HG02973 (cell line): Measurements from ENCODE around the gene LOXL1.
A peak's percentile ranks its signal among the peaks of the same experiment; 100 is the strongest.
"Not testable (repeated sequence)": the region's sequence is repeated elsewhere in the genome, so short reads cannot be mapped to it uniquely, and the experiment has no call there.

ENCODE experiments used
- ATAC-seq: cut with Tn5 transposase; IDR thresholded peaks from one replicate; pipeline ENCODE4 v1.9.1; 2021; ENCODE audit warnings: moderate library complexity; ENCODE audit not compliant: unreplicated experiment

The LOXL1 gene

DNA sequence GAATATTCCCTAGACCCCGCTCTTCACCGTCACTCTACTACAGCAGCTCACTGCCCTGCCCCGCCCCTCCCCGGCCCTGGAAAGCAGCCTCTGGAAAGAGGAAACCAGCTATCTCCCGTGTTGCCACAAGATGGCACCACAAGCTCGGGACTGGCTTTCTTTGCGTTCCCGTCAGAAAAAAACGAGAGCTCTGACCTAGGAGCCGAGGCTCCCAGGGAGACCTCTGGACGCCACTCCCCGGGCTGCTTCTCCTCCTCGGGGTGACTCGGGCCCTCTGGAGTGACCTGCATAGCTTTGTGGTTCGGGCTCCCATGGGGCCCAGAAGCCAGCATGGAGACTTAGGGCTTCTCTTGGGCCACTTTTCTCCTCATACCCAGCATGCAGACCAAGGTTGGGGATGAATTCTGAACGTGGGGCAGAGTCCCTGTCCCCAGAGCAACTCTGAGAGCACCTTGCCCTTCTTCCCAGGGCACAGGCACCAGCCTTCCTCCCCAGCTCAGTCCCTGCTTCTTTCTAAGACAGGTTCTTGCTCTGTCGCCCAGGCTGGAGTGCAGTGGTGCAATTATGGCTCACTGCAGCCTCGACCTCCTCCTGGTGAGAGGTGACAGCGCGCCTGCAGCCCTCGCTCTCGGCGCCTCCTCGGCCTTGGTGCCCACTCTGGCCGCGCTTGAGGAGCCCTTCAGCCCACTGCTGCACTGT, 46.9 kb downstream of the LOXL1 start:
- ATAC-seq, result no peak

DNA sequence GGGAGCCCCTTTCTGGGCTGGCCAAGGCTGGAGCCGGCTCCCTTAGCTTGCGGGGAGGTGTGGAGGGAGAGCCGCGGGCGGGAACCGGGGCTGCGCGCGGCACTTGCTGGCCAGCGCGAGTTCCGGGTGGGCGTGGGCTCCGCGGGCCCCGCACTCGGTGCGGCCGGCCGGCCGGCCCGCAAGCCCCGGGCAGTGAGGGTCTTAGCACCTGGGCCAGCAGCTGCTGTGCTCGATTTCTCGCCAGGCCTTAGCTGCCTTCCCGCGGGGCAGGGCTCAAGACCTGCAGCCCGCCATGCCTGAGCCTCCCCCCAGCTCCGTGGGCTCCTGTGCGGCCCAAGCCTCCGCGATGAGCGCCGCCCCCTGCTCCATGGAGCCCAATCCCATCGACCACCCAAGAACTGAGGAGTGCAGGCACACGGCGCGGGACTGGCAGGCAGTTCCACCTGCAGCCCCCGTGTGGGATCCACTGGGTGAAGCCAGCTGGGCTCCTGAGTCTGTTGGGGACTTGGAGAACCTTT, 47.5 kb downstream of the LOXL1 start:
- not testable (repeated sequence) for ATAC-seq

DNA sequence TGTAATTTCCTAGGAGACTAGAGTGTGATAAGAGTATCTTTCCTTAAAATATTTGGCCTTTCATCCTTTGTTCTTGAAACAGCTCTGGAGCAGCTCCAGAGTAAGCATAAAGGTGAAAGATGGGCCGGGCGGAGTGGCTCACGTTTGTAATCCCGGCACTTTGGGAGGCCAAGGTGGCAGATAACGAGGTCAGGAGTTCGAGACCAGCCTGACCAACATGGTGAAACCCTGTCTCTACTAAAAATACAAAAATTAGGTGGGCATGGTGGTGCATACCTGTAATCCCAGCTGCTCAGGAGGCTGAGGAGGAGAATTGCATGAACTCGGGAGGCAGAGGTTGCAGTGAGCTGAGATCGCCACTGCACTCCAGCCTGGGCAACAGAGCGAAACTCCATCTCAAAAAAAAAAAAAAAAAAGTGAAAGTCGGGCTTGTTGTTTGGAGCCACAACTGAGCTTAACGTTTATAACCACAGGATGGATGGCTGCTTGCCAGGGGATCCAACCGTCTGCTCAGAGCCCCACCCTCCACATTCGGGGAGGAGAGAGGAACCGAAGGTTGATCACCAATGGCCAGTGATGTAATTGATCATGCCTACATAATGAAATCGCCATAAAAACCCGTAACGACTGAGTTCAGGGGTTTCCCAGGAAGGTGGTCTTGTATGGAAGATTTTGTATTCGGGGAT, 49.3 kb downstream of the LOXL1 start:
- ATAC-seq, result not testable (repeated sequence)

DNA sequence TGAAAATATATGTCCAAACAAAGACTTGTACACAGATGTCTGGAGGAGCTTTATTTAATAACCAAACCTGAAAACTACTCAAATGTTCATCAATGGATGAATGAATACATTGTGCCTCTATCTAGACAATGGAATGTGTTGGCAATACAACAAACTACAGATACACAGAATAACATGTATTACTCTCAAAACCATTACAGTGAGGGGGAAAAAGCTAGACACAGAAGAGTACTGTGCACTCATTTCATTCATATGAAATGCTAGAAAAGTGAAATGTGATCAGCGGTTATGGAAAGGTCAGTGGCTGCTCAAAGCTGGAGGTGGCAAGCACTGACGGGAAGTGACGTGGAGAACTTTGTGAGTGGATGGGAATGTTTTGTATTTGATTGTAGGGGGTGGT, 52.6 kb downstream of the LOXL1 start:
- no peak for ATAC-seq

DNA sequence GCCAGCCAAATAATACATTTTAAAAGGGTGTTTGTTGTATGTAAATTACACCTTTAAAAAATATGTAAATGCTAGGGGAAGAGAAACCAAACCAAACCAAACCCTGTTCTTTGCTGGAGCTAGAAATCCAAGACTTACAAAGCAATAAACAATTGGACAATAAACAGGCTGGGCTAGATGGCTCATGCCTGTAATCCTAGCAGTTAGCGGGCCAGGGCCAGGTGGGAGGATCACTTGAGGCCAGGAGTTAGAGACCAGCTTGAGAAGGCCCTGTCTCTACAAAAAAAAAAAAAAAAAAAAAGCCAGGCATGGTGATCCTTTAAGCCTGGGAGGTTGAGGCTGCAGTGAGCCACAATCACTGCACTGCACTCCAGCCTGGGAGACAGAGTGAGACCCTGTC, 53.4 kb downstream of the LOXL1 start:
- no peak for ATAC-seq

DNA sequence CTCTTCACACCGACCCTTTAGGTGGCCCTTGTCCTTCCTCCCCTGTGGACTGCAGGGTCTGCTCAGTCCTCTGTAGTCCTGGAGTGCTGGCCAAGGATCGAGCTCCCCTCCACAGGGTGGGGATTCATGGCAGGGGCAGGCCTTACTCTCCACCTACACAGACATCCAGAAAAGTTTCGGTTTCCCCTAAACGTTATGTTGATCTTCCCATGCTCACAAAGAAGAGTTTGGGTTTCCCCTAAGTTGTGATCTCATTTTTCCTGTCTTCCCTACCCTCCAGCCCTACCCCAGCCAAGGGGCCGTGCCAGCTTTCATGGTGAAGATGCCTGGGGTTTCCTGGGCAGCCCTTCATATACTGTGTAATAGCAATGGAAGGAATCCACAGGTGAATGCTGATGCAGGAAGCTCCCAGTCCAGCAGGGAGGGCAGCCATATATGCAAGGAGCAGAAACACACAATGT, 55.5 kb downstream of the LOXL1 start:
- no peak for ATAC-seq

DNA sequence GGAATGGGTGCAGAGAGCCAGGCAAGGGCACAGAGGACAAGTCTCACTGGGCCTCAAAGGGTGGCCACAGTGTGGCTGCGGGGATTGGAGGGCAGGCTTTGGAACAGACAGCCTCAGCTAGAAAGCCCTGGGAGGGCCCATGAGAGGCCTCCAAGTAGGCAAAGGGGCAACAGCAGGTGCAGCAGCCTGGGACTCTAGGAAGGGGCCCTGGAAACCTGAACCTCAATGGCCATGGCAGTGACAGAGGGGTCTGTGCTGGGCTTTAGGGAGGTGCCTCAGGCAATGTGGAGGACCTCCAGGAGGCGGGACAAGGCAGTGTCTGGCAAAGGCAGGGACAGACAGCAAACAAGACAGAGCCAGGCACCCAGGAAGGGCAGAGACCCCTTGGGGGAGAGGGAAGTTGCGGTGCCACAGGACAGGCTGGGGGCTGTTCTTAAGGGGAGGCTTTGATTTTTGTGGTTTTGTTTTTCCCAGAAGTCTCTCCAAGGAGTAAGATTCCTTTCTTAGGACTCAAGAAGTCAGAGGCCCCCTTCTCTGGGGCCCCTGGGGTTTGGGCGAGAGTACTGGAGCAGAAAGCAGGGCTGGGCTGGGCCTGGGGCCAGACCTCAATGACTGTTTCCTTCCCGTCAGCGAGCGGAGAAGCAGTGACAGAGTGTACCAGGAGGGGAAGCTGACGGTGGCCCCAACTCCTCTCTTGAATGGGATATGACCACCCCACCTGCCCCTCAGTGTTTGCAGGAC, 56.1 kb downstream of the LOXL1 start:
- ATAC-seq, result peak; percentile 50

DNA sequence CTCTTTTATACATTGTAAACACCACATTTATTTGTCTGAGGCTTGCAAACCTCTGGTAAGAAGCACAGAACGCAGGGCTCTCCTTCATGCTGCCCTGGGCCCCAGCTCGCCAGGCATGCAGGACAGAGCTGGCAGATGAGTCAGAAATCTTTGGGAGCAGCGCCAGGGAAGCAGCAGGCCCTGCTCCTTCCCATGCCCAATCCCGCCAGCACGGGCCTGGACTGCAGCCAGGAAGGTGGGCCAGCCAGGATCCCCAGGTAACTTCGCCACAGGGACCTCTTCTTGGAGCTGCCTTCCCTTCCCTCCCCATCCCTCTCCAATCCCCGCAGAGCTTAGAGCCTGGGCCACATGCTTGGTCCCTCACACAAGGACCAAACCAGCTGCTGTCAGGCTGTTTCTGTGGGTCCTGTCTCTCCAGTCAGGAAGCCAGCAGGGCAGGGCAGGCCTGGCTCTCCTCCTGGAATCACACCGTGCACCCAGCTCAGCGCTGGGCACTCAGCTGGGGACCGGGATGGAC, 57.0 kb downstream of the LOXL1 start:
- no peak for ATAC-seq

DNA sequence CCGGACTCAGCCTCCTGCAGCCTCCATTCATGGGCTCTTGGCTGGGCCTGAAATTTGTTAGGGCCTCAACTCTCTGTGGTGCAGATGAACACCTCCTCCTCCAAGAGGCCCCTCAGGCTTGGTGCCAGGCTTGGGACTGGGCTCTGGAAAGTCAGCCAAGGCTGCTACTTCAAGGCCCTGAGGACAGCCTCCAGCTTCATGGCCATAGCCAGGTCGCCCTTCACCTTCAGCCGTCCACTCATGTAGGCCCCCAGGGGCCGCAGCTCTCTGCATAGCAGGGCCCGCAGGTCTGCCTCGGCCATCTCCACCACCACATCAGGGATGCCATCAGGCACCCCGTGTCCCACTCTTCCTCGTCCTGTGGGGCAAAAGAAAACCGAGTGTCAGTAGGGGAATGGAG, 57.5 kb downstream of the LOXL1 start:
- no peak for ATAC-seq

DNA sequence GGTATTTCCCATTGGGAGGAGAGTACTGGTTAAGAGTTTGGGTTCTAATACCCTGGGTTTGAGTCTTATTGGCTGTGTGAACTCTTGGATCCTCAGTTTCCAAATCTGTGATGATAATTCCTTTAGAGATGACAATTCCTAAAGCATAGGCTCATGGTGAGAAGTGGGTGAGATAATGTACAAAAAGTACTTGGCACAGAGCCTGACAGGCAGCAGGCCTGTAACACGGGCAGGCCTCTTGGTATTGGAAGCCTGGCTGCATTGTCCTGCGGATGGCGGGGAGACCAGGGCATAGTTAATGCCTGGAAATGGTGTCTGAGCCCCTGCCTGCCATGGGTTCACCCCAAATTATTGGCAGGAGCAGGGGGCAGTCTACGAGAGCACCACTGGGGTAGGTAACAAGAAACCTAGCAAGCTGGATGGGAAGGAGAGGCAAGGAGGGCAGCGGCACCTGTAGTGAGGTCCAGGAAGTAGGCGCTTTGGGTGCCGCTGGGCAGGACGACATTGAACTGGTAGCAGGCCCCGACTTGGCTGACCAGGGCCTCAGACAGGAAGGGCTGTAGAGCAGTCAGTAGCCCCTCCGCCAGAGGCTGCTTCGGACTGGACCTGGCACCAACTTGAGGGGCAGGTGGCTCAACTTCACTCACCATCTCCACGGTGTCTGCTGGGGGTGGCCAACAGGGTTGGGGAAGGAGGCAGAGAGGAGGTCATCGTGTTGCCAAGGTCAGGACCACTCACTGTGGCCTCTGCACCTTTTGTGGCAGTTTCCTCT, 58.1 kb downstream of the LOXL1 start:
- ATAC-seq, result no peak

DNA sequence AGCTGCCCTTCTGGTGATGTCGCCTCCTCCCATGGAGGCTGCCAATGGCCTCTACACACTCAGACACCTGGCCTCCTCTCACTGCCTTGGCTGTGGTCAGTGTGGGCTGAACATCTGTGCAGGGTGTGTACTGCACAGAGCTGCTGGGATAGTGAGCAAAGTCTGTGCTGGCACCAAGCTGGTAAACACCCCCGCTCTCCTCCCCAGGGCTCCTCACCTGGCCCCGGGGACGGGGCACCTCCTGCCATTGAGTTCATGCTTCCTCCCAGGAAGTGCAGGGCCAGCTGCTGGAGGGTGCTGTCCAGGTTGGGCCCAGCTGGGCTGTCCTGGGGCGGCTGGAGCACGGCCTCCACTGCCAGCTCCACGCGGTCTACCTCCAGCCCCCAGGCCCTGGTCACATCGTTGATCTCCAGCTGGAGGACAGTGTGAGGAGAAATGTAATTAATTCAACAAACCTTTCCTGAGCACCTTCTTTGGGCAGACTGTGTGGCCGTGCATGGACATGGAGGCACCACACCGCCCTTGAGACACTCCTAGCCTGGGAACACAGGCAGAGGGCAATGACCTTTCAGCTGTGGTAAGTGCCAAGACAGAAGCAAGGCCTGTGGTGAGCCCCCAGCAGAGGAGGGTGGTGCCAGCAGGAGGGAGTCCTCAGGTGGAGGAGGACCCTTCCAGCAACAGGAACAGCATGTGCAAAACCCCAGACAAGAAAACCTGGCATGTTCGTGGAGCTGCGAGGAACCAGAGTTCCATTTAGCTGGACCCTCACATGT, 59.0 kb downstream of the LOXL1 start:
- ATAC-seq, result no peak

DNA sequence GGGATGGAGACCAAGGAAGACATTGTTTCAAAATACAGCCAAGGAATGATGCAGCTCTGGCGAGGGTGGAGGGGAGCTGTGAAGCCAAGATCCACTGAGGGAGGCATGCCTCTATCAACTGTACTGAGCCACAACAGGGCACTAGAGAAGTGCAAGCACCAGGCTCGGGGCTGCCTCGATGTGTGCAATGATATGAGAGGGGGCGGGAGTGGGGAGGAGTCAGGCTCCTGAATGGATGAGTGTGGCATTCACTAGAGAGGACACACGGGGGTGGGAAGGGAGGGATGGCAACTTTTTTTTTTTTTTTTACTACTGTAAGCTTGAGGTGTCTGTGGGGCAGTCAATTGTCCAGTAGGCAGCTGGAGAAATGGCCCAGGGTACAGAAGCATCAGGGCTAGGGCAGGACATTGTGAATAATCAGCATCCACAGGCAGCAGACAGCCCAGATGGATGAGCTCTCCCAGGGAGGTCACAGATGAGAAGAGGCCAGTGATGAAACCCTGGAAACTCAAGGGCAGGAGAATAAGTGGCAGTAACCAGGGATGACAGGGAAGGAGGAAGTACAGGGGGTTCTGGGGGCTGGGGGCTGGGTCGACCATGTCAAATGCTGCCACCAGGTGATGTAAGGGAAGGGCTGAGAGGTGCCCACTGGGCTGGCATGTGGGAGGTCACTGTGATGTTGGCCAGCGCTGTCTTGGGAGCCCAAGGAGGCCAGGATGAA, 60.0 kb downstream of the LOXL1 start:
- ATAC-seq, result no peak

DNA sequence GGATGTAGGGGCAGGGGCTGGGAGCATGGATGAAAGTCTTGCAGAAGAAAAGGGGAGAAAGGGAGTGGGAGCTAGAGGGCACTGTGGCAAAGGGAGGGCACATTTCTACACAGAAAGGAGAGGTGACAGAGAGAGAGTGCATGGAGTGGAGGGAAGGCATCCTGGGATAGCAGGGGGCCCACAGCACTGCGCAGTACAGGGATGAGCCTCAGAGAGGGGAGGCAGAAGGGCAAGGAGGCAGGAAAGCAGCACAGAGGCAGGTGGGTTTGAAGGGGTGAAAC, 60.5 kb downstream of the LOXL1 start:
- ATAC-seq, result no peak

DNA sequence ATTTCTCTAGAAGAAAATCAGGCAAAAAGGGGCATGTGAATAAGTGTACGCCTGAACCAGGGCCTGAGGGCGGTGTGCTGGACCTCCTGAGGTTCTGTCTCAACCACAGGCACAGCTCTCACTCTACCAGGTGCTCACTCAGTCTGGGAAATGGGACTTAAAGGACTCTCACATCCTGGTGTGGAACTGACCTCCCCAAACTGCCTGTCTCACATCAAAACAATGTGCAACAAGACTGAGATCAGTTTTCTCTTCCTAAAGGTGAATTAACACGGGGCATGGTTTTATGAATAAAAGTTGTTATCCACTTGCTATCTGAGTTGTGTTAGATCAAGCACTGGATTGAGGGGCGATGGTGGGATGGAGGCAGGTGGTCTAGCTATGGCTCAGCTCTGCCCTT, 61.0 kb downstream of the LOXL1 start:
- no peak for ATAC-seq

DNA sequence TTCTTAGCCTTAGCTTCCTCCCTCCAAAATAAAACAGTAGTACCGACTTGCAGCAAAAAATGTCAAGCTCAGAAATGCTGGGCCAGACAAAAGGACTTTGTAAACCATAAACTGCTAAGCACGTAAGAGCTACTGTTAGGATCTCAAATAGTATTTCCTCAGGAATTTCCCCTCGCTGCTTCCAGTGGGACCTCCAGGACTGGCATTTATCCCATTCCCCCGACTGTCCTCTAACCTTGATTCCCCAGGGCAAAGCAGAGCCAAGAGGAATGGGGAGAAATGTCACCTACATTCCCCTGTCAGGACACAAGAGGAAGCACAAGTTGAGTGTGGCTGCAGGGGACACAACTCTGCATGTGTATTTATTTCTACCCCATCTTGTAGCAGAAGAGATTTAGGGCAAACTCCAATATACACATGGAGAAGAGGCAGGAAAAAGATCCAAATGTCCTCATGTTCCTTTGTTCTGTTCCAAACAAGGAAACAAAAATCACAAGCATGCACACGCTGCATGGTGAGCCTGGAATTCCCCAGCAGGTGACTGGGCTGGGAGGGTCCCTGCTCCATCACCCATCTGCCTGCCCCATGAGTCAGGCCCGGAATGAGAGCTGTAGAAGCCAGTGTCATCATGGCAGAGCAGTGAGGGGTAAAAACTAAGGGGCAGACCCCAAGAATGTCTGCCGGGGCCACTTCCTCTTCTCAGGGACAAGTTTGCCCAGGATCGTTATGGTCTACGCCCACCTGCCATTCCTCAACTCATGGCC, 61.6 kb downstream of the LOXL1 start:
- no peak for ATAC-seq

DNA sequence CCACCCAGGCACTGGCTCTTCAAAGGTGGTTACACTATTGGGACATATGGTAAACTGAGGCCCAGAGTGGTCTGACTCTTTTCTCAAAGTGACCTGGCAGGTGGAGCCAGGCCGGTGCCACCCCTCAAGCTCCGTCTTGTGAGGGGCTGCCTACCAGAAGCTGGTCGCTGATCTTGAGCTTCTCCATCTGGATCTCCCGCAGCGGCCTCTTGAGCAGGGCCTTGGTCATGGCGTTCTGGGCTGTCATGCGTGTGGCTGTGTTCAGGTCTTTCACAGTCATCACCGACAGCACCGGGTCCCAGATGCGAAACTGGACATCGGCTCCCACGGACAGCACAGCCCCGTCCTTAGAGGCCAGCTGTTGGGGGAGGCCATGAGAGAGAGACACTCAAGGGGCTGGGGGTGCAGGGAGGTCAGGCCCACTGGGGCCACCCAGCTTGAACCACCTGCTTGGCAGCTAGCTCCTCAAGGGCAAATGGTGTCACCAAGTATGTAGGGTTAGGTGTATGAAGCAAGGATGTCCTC, 62.2 kb downstream of the LOXL1 start:
- ATAC-seq, result no peak

DNA sequence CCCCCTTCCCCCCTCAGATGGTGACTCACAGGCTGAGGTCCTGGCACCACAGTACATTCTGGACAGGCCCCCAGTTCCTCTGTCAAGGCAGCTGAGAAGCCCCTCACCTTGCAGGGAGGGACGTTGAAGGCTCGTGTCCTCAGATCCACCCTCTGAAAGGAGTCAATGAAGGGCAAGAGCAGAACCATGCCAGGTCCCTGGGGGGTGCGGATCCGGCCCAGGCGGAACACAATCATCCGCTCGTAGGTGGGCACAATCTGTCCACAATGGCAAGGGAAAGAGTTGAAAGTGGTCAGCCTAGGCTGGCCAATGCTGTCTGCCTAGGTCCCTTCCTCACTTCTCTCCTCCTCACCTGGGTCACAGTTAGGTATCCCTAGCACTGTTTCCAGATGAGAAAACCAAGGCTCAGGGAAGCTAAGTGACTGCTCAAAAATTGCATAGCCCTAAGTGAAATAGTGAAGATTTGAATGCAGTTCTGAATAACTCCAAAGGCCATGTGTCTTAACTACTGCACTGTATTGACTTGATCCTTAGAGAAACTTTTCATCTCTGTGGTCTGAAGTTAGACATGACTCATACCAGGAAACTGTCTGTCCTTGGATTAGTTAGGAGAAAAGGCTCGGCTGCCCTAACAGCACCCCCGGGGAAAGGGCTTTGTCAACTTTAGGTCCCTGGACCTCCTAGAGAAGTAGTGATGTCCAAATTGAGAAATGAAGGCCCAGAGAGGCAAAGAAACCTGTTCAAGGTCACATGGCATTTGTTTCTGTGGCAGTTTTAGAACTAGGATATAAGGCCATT, 62.9 kb downstream of the LOXL1 start:
- no peak for ATAC-seq
